GM21576 (cell line): ENCODE results near the gene MLPH.
"Not testable (repeated sequence)": the region's sequence is repeated elsewhere in the genome, so short reads cannot be mapped to it uniquely, and the experiment has no call there.

ENCODE experiments used
- ATAC-seq: cut with Tn5 transposase; IDR thresholded peaks from one replicate; pipeline ENCODE4 v1.9.1; 2021; ENCODE audit warnings: mild to moderate bottlenecking, moderate library complexity; ENCODE audit not compliant: unreplicated experiment

Gene MLPH

DNA sequence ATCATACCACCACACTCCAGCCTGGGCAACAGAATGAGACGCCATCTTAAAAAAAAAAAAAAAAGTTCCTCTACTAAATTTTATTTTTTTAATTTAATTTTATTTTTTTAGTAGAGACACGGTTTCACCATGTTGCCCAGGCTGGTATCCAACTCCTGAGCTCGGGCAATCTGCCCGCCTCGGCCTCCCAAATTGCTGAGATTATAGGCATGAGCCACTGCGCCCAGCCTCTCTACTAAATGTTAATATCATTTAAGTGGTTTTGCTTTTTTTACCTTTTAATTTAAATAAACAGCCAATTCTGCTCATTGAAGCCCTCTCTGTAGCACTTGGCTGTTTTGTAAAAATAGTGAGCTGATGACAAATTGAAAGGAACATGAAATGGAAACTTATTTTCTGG lies 94.3 kb downstream of the MLPH start:
- ATAC-seq, result no peak

DNA sequence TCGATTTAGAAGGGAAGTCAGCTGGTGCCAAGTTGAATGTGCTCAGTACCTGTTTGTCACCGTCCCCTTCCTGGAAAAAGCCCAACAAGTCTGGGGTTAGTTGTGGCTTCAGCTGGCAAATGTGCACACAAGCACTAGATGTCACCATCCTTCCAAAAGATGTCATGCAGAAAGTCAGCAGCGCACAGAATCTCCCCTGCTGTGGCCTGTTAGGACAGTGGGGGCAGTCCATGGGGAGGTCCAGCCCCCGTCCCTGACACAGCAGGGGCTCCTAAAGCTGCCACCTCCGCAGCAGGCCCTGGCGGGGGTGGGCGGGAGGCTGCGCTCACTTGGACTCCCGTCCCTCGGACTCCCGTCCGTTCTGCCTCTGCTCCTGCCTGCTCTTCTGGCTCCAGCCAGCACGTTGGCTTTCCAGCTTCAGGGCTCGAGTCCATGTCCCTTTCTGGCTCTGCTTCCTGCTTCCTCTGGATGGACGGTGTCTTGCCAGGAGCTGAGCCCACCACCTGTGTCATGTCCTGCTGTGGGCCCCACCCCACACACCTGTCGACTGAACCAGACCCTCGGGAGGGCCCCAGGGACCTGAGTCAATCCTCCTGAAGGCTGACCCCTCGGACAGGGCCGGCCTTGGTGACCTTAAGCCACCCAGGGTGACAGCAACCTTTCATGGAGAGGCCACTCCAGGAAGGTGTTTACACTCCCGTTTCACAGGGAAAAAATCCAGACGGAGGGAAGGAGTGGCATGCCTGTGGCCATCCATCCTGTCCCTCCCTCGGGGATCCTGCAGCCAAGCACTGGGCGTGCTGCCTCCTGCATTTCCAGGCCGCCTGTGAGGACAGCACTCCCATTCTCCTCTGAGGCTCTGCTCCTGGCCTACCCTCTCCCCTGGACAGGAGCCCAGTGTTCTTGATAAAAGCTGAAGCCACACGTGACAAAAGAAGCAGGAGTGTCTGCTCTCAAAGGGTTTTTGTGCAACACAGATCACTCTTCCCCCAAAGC lies 95.0 kb downstream of the MLPH start:
- ATAC-seq, result no peak

DNA sequence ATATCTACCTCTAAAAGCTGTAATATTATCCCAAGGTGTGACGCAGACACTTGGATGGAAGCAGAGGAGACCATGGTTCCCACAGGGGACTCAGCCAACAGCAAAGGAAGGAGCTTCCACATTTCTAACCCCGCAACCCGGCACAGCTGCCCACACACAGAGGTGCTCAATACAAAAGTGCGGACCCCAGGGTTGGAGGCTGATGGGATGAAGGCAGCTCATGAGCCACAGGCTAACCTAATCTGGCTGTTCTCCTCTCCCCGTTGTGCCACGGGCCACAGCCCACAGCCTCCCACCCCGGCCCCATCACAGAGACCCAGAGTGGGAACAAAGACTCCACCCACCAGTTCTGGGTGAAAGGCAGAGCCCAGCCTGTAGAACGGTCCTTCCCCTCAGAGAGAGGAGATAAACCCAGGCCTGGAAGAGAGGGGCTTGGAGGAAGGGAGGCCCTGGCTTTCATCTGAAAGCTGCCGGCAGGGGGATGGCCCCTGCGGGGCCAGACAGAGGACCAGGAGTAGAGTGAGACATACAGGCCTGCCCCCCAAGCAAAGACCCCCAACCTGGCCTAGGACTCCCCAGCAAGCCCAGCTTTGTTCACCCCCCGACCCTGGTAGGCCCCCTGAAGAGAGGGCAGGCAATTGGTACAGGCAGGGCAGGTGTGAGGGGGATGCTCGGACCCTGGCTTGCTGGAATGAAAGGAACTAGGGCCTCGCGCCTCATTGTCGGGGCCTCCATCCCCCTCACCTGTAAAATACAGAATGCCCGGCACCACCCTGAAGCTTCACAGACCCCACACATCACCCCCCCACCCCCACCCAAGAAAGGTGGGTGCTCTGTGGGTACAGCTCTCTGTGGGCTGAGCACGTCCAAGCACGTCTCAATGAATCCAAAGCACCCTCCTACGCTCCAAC lies 96.6 kb downstream of the MLPH start:
- no peak for ATAC-seq

DNA sequence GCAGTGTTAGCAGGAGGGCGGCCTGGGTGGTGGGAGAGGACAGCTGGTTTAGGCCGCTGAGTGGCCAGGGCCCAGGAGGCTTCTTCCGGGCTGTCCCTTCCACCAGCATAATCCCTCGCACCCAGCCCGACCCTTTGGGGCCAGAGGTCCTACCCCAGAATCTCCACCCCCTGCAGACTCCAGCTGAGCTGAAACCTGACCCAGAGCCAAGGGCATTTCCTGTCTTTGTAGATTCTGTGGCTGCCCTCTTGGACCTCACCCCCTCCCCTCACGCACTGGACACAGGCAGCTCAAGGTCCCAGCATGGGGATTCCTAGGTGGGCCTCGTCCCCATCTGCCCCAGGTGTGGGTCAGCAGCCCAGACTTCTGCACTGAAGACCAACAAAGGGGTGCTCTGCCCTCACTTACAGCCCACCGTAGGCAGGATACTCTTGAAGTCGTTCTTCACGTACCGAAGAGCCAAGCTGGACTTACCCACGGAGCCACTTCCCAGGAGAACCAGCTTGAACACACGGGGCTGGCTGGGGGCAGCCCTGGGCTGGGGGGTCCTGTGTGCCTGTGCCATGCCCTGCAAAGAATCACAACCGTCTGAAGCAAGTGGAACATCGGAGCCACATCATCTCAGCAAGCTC lies 98.7 kb downstream of the MLPH start:
- ATAC-seq, result no peak

DNA sequence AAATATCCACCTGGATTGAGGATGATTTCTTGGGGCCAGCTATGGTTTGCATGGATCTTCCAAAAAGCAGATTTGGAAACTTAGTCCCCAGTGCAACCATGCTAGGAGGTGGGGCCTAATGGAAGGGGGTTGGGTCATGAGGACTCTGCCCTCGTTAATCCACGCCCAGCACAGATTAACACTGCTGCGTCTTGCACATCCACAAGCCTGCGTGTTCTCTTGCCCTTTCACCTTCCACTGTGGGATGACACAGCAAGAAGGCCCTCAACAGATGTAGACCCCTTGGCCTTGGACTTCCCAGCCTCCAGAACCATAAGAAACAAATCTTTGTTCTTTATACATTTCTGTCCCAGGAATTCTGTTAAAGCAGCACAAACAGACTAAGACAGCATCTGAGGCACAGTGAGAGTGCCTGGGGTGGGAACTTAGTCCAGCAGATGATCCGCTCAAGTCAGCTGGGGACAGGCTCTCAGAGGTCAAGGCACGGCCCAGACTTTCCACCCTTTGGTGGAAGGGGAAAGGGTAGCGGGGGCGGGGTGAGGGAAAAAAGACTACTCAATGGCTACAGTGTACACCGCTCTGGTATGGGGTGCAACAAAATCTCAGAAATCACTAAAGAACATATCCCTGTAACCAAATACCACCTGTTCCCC lies 101.1 kb downstream of the MLPH start:
- no peak for ATAC-seq

DNA sequence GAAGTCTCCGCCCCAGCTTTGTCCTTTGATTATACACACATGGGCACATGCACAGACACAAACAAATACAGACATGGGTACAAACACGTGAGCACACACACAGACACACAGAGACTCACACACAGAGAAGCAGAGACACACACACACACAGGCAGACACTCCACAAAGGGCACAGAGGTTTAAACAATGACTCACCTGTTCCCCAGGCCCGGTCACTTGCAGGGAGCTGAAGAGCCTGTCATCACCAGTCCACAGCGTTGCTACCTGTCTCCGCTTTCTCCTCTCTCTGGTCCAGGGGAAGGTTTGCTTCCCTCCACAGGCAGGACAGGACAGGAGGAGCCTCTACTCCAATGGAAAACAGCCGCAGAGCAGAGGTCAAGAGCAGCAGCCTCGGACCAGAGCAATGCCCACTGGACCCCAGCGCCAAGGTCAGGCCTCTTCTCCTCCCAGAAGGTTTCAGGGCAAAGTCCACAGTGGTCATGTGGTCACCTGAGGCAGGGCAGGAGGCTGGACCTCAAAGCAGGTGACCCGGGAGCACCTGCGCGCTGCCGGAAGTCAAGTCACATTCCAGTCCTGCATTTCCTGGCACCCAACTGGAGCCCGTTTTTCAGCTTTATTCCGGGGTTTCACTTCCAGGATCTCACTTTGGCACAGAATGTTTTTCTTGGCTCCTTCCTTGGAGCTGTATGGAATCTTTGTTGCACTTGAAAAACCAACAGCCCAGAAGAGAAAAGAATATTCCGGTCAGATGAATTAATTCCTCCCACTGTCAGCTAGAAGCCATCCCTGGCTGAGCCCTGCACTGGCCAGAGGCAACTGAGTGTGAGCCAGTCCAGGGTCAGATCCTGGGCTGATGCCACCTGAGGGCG lies 103.5 kb downstream of the MLPH start, which contains the start of gene RAB17:
TSS of gene RAB17 (minus strand) at position 463 of the 869 bp plus-strand sequence. CDS start 4,580 bp downstream, outside the sequence.
- ATAC-seq, result no peak

DNA sequence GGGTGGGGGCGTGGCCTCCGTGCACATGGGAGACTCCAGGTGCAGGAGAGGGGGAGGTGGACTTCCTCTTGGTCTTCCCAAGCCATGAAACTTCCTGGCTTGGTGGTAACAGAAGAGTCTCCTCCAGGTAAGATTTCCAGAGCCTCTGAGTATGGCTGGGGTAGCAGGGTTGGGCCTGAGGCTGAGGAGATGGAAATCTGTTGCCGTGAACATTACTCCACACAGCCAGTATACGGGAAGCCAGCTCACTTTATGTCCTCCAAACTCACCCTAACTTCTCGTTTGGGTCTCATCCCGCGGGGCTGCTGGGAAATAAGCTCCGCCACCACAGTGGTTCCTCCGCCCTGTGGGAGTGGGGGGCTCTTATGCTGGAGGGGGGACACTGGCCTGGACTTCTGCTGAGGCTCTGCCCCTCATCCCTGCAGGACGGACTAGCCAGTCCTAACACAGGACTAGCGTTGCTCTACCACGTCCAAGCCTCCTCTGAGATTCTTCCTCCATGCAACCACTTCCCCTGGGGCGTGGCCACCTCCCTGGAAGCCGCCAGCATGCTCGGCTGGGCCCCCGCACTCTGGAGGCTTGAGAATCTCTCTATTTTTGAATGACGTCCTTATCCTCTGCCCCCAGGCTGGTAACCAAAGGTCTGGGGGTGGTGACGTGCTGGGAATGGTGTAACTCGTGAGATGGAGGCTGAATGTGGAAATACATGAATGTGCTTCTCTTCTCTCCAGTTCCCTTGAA lies 104.3 kb downstream of the MLPH start:
- ATAC-seq, result no peak

DNA sequence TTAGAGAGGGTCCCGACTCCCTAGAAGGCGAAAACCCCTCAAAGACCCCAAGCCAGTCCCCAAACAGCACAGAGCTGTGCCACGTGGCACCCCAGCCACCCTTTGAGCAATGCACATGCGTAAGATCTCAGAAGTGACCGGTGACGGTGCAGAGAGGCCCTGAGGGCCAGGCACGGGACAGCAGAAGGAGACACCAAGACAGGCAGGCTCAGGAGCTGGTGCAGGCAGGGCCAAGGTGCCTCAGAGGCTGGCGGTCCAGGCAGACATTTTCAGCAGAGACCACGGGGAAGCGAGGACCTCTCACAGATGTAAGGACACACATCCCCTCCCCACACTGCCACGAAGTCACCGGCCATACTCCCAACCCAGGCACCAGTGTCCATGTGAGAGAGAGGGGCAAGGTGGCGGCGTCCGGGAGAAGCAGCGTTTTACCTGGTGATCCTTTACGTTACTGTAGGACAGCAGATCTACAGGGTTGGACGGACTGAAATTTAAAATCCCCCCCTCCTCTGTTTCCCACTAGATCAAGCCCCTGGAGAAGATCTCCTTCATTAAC lies 105.5 kb downstream of the MLPH start:
- no peak for ATAC-seq

DNA sequence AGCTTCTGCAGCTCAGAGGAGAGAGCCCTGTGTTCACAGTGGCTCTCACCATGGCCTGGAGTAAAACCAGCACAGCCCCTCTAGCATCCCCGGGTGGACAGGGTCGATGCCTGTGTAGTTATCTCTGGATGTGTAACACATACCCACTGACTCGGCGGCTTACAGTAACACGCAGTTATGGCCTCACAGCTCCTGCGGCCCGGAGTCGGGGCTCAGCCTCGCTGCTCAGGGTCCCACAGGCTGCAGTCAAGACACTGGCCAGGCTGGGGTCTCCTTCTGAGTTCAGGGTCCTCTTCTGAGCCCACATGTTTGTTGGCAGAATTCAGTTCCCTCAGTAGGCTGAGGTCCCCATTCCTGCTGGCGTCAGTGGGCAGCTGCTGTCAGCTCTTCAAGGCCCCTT lies 106.0 kb downstream of the MLPH start:
- no peak for ATAC-seq

DNA sequence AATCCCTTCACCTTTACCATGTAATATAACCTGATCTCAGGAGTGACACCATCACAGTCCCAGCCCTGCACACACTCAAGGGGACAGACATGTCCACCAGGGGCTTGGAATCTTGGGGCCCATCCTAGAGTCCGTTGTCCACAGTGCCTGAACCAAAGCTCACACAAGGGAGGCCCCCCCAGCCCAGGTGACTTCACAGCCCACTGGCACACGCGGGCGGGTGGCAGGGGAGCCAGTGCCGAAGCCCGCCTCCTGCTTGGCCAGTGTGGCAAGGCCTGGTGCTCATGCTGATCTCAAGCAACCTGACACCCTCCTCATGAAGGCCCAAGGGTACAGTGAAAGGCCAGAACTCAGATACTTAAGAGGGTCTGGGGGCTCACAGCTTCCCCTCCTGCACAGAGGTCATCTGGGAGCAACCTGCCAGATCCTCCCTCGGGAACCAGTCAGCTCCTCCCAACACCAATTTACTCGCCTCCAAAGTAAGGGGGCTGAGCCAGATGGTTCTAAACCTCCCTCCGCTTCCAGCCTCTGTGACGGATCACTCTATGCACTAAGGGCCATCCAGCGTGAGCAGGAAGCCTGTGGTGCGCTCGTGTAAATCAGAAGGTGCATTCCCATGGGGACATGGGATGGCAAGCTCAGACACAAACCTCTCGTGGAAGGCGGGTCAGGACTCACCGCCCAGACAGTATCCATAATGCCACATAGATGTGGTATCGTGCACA lies 106.7 kb downstream of the MLPH start:
- ATAC-seq, result no peak

DNA sequence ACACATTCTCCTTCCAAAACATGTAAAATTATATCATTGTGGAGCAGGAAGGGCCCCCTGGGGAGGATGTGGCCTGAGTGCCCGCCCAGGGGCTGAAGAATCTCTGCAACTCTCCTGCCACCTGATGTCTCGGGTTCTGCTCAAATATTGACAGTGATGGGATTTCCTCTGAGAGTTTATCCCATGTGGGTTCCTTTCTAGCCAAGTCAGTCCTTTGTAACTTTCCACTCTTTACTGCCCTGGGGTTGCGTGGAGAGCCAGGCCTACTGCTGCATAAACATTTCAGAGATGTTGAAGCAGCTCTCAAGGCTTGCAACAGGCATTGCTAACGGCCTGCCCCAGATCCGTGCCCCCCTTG lies 107.4 kb downstream of the MLPH start:
- ATAC-seq, result no peak

DNA sequence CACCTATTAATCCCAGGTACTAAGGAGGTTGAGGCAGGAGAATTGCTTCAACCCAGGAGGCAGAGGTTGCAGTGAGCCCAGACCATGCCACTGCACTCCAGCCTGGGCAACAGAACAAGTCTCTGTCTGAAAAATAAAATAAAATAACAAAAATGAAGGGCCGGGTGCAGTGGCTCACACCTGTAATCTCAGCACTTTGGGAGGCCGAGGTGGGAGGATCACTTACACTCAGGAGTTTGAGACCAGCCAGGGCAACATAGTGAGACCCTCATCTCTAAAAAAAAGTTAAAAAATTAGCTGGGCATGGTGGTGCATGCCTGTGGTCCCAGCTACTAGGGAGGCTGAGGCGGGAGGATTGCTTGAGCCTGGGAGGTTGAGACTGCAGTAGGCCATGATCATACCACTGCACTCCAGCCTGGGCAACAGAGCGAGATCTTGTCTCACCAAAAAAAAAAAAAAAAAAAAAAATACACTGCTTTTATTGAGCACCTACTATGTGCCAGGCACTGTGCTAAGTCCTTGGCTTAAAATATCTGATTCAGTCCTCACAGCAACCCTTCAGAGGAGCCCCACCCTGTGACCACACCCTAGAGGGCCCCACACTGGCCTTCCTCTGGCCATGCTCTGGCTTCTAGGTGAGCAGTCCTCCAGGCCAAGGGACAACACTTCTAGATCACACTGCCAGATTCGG lies 108.9 kb downstream of the MLPH start:
- not testable (repeated sequence) for ATAC-seq

DNA sequence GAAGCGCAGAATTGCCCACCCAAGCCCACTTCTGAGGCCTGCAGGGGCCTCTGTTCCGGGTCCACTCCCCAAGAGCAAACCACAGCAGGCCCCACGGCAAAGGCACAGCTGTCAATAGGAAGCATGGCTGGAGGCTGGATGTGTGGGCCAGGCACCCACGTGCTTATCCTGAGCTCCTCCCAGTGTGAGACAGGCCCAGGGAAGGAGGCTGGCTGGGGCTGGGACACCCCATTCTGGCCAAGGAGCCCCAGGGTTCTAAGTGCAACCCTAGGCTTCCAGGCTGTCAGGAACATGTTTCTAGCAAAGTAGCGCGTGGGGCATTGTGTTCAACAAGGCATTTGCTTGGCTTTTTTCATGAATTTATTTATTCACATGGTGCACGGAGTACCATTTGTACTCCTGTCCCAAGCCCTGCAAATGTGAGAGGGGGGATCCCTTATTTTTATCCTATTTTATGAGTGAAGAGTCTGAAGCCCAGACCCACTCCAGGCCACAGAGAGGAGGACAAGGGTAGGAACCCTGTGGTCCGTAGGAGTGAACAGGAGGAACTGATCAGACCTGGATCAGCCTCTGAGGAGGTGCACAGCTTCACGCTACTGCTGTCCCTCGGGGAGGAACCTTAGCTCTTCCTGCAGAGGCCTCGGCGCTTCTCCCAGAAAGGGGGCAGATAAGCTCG lies 109.6 kb downstream of the MLPH start:
- ATAC-seq, result no peak

DNA sequence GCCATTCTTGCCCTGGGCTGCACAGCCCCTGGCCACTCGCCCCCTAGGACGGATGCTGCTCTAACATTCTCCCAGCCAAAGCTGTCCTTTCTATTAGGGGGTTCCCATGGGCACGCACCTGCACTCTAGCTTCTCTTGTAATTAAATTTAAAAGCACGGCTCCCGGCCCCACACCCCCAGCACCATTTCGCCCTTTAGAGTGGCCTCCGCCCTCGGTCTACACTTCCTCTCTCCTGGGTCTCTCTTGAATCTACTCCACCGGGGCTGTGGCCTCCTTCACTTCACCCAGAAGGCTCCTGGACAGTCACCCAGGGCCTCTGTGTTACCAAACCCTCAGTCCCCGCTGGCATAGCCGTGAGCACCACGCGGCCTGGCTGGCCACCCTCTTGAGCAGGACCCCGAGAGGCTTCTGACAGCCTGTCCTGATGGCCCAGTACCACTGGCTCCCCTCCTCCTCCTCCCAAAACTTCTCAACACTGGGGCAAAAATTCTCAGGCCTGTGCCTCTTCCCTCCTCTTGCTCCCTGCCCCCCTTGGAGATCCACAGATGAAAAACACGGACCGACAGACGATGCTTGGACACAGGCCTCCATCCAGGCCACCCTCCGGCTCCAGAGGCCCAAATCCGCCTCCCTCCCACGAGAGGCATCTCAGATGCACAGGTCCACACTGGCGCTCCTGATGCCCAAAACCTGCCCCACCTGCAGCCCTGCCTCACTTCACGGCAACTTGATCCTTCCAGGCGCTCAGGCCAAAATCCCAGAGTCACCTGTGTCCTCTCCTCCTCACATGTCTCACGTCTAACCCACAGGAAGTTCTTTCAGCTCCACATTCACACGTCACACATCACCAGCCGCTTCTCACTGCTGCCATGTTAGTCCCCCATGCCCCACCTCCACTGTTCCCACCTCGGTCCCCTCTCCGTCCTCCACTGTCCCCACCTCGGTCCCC lies 110.4 kb downstream of the MLPH start:
- no peak for ATAC-seq

DNA sequence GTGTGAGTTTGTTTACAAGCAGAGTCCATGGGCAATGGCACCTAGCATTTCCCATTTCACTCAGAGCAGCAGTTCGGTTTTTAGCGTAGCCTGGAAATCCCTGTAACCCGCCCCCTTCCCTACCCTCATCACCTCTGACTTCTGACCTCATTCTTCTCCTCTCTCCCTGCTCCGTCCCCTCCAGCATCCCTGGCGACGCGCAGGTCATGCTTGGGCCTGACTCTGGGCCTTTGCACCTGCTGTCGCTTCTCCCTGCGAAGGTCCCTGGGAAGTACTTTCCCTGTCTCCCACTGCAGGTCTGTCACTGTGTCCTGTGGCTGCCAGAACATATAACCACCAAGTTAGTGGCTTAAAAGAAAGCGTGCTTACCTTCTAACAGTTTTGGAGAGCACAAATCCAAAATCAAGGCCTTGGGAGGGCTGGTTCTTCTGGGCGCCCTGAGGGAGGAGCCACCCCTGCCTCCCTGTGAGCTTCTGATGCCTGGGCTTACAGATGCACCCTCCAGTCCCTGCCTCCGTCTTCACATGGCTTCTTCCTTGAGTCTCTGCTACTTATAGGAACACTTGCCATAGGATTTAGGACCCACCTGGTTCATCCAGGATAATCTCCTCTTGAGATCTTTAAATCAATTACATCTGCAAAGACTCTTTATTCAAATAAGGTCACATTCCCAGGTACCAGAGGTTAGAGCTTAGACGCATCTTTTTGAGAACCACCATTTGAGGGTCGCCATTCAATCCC lies 111.6 kb downstream of the MLPH start:
- no peak for ATAC-seq
